GM18858 (cell line): ENCODE results near the gene NUTM2B.
A peak's percentile ranks its signal among the peaks of the same experiment; 100 is the strongest.
"Not testable (repeated sequence)": the region's sequence is repeated elsewhere in the genome, so short reads cannot be mapped to it uniquely, and the experiment has no call there.

Source experiments
- ATAC-seq: cut with Tn5 transposase; IDR thresholded peaks from one replicate; pipeline ENCODE4 v1.9.1; 2021; ENCODE audit not compliant: unreplicated experiment

The NUTM2B gene

GRCh38 chr10:79702927-79703326 is at the start of gene NUTM2B:
TSS of gene NUTM2B (plus strand) at chr10:79703227. CDS start at chr10:79703610, 383 bp downstream.
- ATAC-seq: not testable (repeated sequence)

GRCh38 chr10:79663287-79663686 is 39.7 kb upstream of the NUTM2B start:
- not testable (repeated sequence) for ATAC-seq

- not testable (repeated sequence) for ATAC-seq
These were observed 38.3 kb upstream of the NUTM2B start for GRCh38 chr10:79664686-79665085.

GRCh38 chr10:79669248-79669788 is 33.7 kb upstream of the NUTM2B start:
- not testable (repeated sequence) for ATAC-seq

GRCh38 chr10:79674878-79675277 is 28.1 kb upstream of the NUTM2B start:
- ATAC-seq: peak; percentile 55

GRCh38 chr10:79683026-79683883 is 19.8 kb upstream of the NUTM2B start:
- not testable (repeated sequence) for ATAC-seq

GRCh38 chr10:79683884-79684720 is 18.9 kb upstream of the NUTM2B start:
- ATAC-seq: not testable (repeated sequence)

GRCh38 chr10:79685044-79685685 is 17.9 kb upstream of the NUTM2B start:
- not testable (repeated sequence) for ATAC-seq

- not testable (repeated sequence) for ATAC-seq
These were observed 16.4 kb upstream of the NUTM2B start for GRCh38 chr10:79686595-79686994.

GRCh38 chr10:79687406-79688150 is 15.4 kb upstream of the NUTM2B start:
- ATAC-seq: not testable (repeated sequence)

- not testable (repeated sequence) for ATAC-seq
These were observed 14.2 kb upstream of the NUTM2B start for GRCh38 chr10:79688798-79689197.

- not testable (repeated sequence) for ATAC-seq
These were observed 6.4 kb upstream of the NUTM2B start for GRCh38 chr10:79696596-79696995.

GRCh38 chr10:79697141-79697540 is 5.9 kb upstream of the NUTM2B start:
- not testable (repeated sequence) for ATAC-seq

- ATAC-seq: not testable (repeated sequence)
These were observed 2.6 kb upstream of the NUTM2B start for GRCh38 chr10:79700381-79700944.

GRCh38 chr10:79707017-79707416 is 4.0 kb downstream of the NUTM2B start:
- not testable (repeated sequence) for ATAC-seq

- not testable (repeated sequence) for ATAC-seq
These were observed 11.9 kb downstream of the NUTM2B start for GRCh38 chr10:79714976-79715375.

GRCh38 chr10:79716917-79717579 is 14.0 kb downstream of the NUTM2B start:
- not testable (repeated sequence) for ATAC-seq

- not testable (repeated sequence) for ATAC-seq
These were observed 17.0 kb downstream of the NUTM2B start for GRCh38 chr10:79720000-79720399.

GRCh38 chr10:79726620-79727019 is 23.6 kb downstream of the NUTM2B start:
- ATAC-seq: not testable (repeated sequence)
